DMS 273 treated with DMSO at 0.1 percent for 48 hours (cell line): ENCODE data around the gene SYNE3.
A peak's percentile ranks its signal among the peaks of the same experiment; 100 is the strongest.

Experiments used
- DNase-seq: peaks from one replicate; lab custom pipeline; 2025; lab: John Stamatoyannopoulos, UW

SYNE3 gene

DNA sequence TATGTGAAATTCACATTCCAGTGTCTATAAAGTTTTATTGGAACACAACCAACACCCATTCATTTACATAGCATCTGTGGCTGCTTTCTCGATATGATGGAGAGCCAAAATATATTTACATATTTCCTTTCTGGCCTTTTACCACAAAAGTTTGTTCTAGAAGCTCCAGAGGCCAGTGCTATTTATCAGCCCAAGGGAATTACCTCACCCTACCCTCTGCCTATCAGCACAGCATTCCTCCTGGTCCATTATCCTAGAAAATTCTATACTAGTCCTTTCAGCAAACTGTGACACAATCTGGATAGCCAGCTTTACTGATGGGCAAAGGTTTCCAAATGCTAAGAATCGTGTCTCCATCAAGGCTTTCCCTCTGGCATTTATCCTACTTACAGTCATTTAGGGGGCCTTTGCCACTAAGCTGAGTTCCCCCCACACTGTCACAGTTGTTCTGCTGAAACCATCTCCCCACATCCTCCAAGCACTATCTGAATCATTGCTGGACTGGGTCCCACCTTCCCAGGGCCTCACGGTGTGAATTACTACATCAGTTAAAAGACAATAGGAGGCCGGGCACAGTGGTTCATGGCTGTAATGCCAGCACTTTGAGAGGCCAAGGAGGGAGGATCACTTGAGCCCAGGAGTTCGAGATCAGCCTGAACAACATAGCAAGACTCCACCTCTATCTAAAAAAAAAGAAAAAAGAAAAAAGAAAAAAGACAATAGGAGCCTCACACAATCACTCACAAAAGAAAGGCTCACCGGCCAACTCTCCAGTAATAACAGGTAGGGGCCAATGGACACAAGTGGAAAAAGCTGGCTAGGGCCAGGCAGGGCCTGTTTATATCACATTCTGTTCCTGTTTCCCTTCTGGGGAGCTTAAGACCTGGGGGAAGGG, 12.1 kb downstream of the SYNE3 start:
- no peak for DNase-seq

DNA sequence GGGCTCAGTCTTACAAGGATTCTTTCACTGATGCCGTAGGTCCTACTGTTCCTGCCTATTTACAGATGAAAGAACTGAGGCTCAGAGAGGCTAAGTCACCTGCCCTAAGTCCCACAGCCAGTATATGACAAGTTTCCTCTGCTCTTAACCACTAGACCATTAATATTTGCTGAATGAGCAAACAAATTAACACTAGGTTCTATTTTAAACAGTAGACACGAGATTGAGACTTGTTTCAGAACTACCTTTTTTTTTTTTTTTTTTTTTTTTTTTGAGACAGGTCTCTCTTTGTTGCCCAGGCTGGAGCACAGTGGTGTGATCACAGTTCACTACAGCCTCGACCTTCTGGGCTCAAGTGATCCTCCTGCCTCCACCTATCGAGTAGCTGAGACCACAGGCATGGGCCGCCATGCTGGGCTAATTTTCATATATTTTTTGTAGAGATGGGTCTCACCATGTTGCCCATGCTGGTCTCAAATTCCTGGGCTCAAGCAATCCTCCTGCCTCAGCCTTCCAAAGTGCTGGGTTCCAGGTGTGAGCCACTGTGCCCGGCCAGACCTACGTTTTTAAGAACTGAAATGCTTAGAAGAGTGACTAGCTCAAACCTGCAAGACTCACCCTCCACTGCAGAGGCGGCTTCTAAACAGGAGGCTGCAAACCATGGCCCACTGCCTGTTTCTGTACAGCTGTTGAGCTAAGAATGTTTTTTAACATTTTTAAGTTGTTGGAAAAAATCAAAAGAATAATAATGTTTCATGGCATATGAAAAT, 12.9 kb downstream of the SYNE3 start:
- DNase-seq = no peak

DNA sequence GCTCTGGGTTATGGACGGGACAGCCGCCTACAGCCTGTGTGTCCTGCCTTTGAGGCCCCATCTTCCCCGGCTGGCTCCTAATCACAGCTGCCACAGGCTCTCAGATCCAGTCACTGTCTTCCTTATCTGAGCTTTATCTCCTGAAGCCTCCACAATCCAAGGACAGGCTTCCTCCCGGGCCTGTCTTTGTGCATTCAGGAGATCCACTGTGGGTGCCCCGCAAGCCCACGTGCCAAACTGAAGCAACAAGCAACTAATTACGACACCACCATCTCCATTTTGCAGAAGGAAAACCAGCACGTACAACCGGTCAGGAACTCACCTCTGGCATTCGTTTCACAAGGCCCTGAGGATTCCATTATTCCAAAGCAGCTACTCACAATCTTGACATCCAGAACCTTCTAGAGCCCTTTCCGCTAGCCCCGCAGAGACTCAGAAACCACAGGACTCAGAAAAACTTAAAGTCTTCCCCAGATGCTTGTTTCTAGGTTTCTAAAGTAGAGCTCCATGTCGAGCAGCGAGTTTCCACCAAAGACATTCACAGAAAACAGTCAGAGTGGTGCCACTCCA, 14.0 kb downstream of the SYNE3 start:
- DNase-seq = no peak

DNA sequence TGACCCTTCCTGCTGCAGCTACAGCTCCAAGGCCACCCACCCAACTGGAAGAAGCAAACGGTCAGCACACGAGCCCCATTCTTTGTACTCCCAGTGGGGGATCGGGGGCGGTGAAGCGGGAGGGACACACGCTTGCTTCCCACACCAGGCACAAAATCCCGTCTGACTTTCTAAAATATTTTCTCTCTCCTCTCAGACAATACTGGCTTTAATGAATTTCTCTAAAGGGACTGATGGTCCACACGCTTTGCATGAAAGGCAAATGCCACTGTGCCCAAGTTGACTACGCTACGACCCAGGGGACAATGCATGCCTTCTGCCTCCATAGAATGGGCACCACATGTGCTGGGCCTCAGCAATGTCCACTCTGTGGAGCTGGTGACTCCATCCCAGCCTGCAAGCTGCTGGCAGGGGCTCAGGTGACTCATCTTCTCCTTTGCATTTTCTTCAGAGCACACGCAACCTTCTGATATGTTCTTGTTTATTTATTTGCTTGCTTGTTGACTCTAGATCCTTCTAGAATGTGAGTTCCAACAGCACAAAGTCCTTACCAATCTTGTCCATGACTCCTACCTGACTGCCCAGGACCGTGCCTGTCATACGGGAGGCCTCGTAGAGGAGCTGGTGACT, 15.6 kb downstream of the SYNE3 start:
- no peak for DNase-seq

DNA sequence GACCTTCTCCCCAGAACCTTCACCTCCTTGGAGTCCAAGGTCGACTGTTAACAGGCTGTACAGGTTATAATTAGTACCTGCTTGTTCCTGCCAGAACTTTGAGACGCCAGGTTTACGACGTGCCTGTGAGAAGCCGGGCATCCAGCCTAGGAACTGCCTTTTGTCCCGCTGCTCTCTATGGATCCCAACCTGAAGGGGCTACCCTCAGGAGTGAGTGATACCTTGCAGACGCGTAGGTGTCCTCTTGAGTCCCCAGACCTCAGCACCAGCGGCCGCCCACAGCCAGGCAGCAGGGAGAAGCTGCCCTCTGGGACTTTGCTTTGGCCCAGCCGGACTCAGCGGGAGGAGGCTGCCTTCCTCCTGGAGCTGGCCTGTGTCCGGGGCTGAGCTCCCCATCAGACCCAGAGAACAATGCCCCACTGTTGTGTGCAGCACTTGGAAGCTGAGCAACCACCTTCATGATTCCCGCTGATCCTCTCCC, 16.2 kb downstream of the SYNE3 start:
- no peak for DNase-seq

DNA sequence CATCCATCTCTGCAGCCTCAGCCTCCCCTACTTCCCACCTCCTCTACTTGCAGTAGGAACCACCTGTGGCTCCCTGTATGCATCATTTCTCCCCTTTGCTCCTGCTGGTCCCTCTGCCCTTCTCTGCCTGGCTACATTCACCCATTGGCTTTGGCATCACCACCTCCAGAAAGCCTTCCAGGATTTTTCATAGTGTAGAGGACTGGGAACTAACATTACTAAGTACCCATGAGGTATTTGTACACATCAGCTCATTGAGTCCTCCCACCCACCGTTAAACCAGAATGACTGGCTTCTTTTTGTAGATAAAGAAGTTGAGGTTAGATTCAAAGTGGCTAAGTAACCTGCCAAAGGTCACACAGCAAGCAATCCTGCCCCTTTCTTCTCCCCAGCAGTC, 17.1 kb downstream of the SYNE3 start:
- DNase-seq = no peak

DNA sequence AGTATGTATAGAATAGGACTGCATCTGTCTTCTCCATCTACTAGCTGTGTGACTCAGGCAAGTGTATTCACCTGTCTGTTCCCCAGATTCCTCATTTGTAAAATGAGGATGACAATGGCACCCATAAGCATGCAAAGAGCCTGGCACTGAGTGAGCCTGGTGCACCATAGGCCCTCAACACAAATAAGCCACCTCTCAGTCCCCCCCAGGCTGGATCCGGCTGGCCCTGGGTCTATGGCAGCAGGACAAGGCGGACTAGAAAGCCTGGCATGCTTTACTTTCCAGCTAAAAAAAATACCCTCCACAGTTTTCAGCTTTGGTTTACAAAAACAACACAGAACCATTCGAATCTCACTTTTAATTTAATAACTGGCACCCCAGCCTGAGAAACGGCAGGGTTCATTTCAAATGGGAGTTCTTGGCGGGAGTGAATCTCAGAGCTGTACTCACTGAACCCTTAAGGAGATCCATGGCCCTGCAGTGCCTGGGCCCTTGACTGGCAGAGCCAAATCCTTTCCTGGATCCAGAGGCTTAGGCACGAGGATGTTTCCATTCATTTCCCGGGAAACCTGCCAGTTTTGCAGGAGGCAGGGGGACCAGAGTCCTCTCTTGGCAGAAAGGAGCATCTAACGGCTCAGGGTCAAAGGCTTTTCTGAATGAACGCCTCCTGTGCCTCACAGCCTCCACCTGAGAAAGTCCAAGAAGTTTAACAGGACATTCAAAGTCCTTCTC, 17.7 kb downstream of the SYNE3 start:
- DNase-seq = no peak

DNA sequence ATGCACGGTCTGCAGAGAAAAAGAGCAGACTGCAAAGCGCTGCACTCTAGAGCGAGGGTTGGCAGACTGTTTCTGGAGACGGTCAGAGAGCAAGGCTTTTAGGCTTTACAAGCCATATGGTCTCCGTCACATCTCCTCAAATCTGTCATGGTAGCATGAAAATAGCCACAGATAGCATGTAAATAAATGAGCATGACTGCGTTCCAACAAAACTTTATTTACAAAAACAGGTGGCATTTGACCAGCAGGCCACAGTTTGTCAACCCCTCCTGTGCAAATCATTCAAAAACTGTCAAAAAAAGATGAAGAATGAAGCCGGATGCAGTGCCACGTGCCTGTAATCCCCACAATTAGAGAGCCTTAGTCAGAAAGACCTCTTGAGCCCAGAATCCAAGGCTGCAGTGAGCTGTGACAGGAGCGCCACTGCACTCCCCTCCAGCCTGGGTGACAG, 18.9 kb downstream of the SYNE3 start:
- DNase-seq = peak; percentile 33

DNA sequence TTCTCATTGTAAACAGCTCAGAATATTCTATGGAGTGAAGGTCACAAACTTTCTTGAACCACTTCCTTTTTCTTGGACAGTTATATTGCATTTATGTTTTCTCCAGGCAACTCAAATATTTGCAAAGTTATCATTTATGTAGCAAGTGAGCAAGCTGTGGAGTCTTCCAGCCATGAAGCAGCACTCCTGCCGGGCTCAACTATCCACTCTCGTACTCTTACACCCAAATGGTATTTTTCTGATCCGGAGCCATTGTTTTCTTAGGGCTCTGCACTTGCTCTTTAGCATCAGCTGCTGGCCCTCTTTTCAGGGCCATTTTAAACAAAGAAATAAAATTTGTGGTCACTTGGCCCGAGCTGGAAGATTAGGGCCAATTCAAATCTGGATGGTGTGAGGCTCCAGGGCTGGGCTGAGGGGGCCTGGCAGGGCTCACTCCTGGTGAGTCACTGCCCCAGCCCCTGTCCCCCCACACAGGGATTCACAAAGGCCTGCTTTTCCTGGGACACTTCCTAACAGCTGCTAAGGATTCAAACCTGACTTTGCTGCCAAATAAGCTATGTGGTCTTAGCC, 19.7 kb downstream of the SYNE3 start:
- DNase-seq = no peak

DNA sequence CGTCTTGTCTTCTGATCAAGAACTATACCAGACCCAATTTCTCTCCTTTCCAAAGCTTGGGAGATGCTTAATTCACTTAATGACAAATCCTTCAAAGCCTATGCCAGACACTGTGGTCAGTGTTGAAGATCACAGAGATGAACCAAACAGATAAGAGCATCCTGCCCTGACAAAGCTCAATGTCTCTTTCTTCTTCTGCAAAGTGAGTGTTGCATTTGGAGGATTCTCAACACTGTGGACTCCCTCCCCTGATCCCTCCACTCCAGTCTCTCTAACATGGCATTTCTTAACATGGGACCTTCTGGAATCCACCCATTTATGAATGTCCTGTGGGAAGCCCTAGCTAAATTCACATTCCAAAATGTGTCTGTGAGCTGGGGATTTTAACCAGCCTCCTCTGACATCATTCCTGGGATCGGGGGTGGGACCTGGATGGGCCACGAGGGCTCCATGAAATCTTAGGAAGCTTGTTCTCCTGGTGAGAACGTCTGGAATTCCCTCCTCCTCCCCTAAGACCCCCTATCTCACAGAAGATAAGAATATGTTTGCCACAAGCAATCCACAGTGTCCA, 20.3 kb downstream of the SYNE3 start:
- no peak for DNase-seq

DNA sequence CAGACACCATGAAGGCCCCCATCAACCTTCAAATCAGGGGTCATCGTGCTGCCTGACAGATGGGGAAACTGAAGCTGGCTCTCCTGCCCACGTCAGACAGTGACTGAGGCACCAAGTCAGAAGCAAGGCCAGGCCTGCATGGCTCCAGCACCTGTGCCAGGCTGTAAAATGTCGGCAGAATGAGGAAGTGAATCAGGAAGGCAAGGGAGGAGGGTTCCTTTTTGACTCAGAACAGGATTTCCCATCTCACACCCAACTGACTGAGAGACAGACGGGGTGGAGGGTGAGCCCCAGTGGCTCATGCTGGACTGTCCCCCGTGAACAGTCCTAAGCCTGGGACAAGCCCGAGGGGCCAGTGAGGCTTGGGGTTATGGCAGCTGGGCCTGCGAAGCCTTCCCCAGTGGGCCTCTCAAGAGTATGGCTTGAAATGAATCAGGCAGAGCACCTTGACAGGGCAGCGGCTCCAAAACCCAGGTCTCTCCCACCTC, 20.9 kb downstream of the SYNE3 start:
- DNase-seq = no peak

DNA sequence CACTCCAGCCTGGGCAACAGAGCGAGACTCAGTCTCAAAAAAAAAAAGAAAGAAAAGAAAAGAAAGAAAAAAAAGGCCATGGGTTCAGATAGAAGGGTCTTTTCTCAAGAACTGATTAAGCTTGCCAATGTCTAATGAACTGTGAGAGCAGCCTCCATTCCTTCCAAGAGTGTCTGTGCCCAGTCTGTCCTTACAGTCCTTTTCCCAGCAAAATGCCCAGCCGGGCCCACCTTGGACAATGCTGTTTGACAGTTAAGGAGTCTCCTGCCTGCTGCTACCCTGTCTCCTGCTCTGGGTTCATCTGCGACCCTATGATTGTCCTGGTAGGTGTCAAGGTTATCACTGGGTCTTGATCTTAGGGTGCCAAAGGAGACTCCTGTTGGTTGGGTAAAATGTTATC, 21.4 kb downstream of the SYNE3 start:
- DNase-seq = no peak

DNA sequence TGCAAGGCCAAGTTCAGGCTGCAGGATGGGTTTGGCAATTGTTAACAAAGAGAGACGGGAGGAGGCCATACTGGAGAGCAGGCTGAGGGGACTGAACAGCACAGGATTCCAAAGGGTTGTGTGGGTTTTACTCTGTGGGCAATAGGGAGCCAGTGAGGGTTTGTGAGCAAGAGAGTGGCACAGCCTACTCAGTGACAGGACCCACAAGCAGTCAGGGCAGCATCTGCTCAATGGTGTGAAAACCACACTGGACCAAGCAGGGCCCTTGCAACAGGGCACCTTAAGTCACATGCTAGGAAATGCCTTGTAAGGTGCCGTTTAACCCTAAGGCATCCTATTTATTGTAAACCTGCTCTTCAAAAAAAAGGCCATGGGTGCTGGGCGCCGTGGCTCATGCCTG, 22.0 kb downstream of the SYNE3 start:
- DNase-seq = no peak

DNA sequence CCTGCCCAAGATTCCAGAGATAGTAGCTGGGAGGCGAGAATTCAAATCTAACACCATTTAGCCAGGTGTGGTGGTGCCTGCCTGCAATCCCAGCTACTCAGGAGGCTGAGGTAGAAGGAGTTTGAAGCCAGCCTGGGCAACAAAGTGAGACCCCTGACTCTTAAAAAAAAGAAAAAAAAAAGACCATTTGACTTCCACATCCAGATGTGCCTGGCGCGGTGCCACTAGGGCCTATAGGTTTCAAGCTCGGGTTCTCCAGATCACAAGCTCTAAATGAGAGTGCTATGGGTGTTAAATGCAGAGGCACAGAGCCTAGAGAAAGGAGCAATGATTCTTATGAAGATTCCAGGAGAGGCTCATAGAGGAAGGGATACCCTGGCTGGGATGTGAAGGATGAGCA, 22.5 kb downstream of the SYNE3 start:
- DNase-seq = no peak

DNA sequence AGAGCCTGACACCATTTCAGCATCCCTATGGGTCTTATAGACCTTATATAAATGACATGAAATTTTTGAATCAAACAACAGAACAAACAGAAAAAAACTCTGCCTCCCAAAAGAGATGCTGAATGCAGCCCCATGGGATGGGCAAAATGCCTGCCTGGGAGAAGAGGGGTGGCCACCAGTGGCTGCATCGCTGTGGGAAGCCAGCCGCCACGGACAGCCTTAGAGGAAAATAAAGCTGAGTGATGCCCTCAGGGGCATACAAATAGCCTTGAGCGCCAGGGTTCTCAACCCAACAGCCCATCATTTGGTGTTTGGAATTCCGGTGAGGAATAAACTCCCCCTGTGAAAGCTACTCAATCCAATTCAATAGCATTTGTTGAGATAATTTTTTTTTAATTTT, 22.9 kb downstream of the SYNE3 start:
- DNase-seq = no peak

DNA sequence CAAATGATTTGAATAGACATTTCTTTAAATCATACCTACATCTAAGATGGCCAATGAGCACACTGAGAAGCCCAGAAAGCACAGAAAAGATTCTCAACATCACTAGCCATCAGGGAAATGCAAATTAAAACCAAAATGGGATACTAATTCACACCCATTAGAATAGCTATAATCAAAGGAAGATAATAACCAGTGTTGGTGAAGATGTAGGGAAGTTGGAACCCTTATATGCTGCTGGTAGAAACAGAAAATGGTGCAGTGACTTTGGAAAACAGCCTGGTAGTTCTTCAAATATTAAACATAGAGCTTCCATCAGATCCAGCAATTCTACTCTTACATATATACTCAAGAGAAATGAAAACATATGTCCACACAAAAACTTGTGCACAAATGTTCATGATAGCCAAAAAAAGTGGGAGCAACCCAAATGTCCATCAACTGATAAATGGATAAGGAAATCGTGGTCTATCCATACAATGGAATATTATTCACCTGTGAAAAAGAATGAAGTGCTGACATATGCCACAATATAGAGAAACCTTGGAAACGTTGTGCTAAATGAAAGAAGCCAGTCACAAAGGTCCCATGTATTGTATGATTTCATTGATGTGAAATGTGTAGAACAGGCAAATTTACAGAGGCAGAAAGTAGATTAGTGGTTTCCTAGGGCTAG, 24.4 kb downstream of the SYNE3 start:
- no peak for DNase-seq

DNA sequence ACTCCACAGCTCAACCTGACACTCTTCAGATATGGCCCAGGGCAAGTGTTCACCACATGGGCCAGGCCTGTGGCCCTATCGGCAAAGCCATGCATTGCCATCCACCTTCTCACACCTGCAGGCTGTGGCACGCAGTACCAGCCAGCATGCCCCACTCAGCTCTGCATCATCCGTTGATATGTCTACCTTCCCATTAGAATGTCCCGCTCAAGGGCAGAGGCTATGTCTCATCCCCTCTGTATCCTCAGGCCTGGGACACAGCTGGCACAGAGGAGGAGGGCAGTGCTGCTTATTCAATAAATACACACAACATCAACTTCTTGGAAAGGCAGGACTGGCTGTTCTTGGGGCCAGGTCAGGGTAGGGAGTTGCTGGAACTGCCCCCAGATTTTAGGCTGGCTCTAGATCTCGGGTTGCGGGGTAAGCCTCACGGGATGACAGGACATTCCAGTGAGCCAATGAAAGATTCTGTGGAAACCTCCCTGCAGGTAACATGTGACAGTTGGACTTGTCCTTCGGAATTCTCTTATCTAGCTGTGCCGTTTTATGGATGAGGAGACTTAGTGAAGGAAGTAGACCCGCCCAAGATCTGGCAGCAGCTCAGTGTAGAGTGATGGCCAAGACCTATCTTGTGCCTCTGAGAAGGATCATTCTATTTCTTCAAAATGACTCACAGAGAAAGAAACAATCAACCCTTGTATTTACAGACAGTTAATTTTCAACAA, 25.6 kb downstream of the SYNE3 start:
- DNase-seq = no peak

DNA sequence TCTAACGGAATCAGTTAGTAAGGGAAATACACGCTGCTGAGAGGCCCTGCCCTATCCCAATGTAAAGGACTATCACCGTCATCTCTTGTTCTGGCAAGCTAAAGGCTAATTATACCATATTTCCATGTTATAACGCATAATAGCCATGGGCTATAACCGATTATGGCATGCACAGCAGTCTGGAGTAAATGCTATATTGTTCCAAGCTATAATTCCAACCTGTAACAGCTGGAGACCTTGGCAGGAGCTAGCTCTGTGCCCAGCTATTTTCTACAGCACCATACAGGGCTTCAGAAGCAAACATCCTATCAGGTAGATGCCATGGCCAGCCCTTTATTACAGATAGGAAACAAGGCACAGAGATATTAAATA, 26.3 kb downstream of the SYNE3 start:
- no peak for DNase-seq
